Endothelial cell of umbilical vein (primary cell): Measurements from ENCODE around the gene CNNM2. TPM values are rescaled to one million over a fixed set of nuclear protein-coding genes. Genes with fewer than 3 reads are reported as not detected.

ENCODE experiments used
- BruUV-seq: library from RNA; stranded (reverse); fragments of 400-500 nt; replicated peaks from 2 replicates; lab custom pipeline; 2021; lab: Mats Ljungman, UMichigan
- CTCF ChIA-PET: fragments of 300-600, 350-600 bp; sonication (Branson Sonifier 250); formaldehyde crosslinking; loops from one replicate; lab custom pipeline; 2021; ENCODE audit warnings: antibody characterized with exemption, inconsistent platforms; lab: Charles Lee
- POLR2A ChIA-PET: fragments of 300-600, 350-600 bp; sonication (Branson Sonifier 250); formaldehyde crosslinking; loops from one replicate; lab custom pipeline; 2021; ENCODE audit warnings: antibody characterized with exemption, inconsistent platforms; lab: Charles Lee
- DNase-seq: peaks from one replicate; pipeline ENCODE4 v3.0.0-alpha.2; 2011; ENCODE audit warnings: low read depth, low spot score
- FAIRE-seq: peaks from 2 replicates; lab custom pipeline; 2011; peaks lifted over from hg19 to GRCh38; lab: Jason Lieb, UNC
- H2AFZ ChIP-seq: 2 replicates; pipeline ENCODE4 v1.6.0; 2012; ENCODE audit warnings: low read depth, low read length, control low read depth, inconsistent platforms
- H3K27ac ChIP-seq: 2 replicates; pipeline ENCODE4 v1.5.1; 2011; ENCODE audit warnings: low read depth, mild to moderate bottlenecking, control low read depth, low read length, moderate library complexity; ENCODE audit not compliant: insufficient read depth
- H3K27me3 ChIP-seq, 2 experiments: 2 replicates each; pipeline versions ENCODE4 v1.6.0 to v1.6.1; 2011; ENCODE audit warnings: low read length in 2 of 2, mixed read lengths in 1 of 2; ENCODE audit not compliant: control insufficient read depth in 2 of 2, insufficient read depth in 2 of 2
- H3K36me3 ChIP-seq, 2 experiments: 2 replicates in 1 of 2; 3 replicates in 1 of 2; pipeline ENCODE4 v1.5.1; 2011; ENCODE audit warnings: low read length in 2 of 2, mild to moderate bottlenecking in 1 of 2, moderate library complexity in 1 of 2; ENCODE audit not compliant: control insufficient read depth in 2 of 2, insufficient read depth in 2 of 2; ENCODE audit errors: extremely low read depth in 1 of 2
- H3K4me1 ChIP-seq: 3 replicates; pipeline ENCODE4 v1.5.1; 2011; ENCODE audit warnings: mild to moderate bottlenecking, low read length; ENCODE audit not compliant: control insufficient read depth, insufficient read depth; ENCODE audit errors: extremely low read depth
- H3K4me2 ChIP-seq: 2 replicates; pipeline ENCODE4 v1.6.1; 2011; ENCODE audit warnings: low read length, control low read depth, mixed read lengths; ENCODE audit not compliant: insufficient read depth
- H3K4me3 ChIP-seq, 3 experiments: fragments of 200-600 bp in 1 of 3; sonication (generic), shearing (Covaris generic) in 1 of 3; replicated peaks in 1 of 3; 2 replicates each; pipeline ENCODE4 v1.5.1; 2011 to 2016; ENCODE audit warnings: control low read depth in 3 of 3, low read length in 3 of 3, mild to moderate bottlenecking in 2 of 3, inconsistent platforms in 1 of 3, low read depth in 1 of 3, moderate library complexity in 1 of 3; ENCODE audit not compliant: insufficient read depth in 1 of 3
- H3K79me2 ChIP-seq: 2 replicates; pipeline ENCODE4 v1.6.0; 2012; ENCODE audit warnings: low read length, inconsistent platforms; ENCODE audit not compliant: control insufficient read depth, insufficient read depth
- H3K9ac ChIP-seq: replicated peaks from 2 replicates; pipeline ENCODE3; 2011; ENCODE audit warnings: low read length, control low read depth; ENCODE audit not compliant: insufficient read depth; ENCODE audit errors: extremely low read depth
- H3K9me1 ChIP-seq: replicated peaks from 3 replicates; pipeline ENCODE4 v1.6.0; 2011; ENCODE audit warnings: mild to moderate bottlenecking, low read length; ENCODE audit not compliant: control insufficient read depth, insufficient read depth; ENCODE audit errors: extremely low read depth
- H3K9me3 ChIP-seq: replicated peaks from 2 replicates; pipeline ENCODE4 v1.5.1; 2012; ENCODE audit warnings: low read length, inconsistent platforms; ENCODE audit not compliant: control insufficient read depth, insufficient read depth
- H4K20me1 ChIP-seq: replicated peaks from 2 replicates; pipeline ENCODE3; 2011; ENCODE audit warnings: mild to moderate bottlenecking, low read length; ENCODE audit not compliant: control insufficient read depth, insufficient read depth; ENCODE audit errors: extremely low read depth
- CTCF ChIP-seq, 2 donors: IDR thresholded peaks; 1 replicate in 1 of 2; 2 replicates in 1 of 2; pipeline ENCODE4 v1.5.1; 2011; ENCODE audit warnings: low read length in 2 of 2, mild to moderate bottlenecking in 2 of 2, moderate library complexity in 2 of 2, control low read depth in 1 of 2, inconsistent platforms in 1 of 2, low read depth in 1 of 2; ENCODE audit not compliant: insufficient read depth in 1 of 2; ENCODE audit errors: extremely low read depth in 1 of 2
- EZH2 ChIP-seq: IDR thresholded peaks from 2 replicates; pipeline ENCODE4 v1.6.1; 2012; ENCODE audit warnings: borderline replicate concordance, low read depth, mild to moderate bottlenecking, moderate library complexity, low read length, inconsistent platforms; ENCODE audit not compliant: severe bottlenecking
- FOS ChIP-seq: IDR thresholded peaks from 2 replicates; pipeline ENCODE4 v1.6.1; 2011; ENCODE audit warnings: mild to moderate bottlenecking, low read length, moderate library complexity, borderline replicate concordance; ENCODE audit not compliant: insufficient read depth
- GATA2 ChIP-seq: IDR thresholded peaks from 2 replicates; pipeline ENCODE4 v1.7.0; 2011; ENCODE audit warnings: low read depth, mild to moderate bottlenecking, moderate library complexity, mixed read lengths, low read length; ENCODE audit not compliant: insufficient read length, insufficient read depth
- JUN ChIP-seq: IDR thresholded peaks from 2 replicates; pipeline ENCODE4 v1.6.1; 2011; ENCODE audit warnings: borderline replicate concordance, low read depth; ENCODE audit not compliant: insufficient read length, insufficient read depth
- MAX ChIP-seq: IDR thresholded peaks from 2 replicates; pipeline ENCODE4 v1.6.1; 2011; ENCODE audit not compliant: insufficient read depth, insufficient read length
- MYC ChIP-seq: IDR thresholded peaks from one replicate; pipeline ENCODE4 v1.6.1; 2011; ENCODE audit warnings: mild to moderate bottlenecking, low read depth, low read length
- POLR2A ChIP-seq: IDR thresholded peaks from 2 replicates; pipeline ENCODE4 v1.6.1; 2012; ENCODE audit warnings: low read depth, mild to moderate bottlenecking, control low read depth, low read length
- POLR2AphosphoS5 ChIP-seq: IDR thresholded peaks from 2 replicates; pipeline ENCODE4 v1.6.1; 2012; ENCODE audit warnings: low read depth, mild to moderate bottlenecking, control low read depth, low read length, moderate library complexity; ENCODE audit not compliant: insufficient read depth
- dilution Hi-C: fragments of 300-500 bp; cut with MboI; formaldehyde crosslinking; loops from one replicate; pipeline ENCODE4 v1.15.0; 2019; ENCODE audit warnings: low sequenced_read_pairs; ENCODE audit not compliant: extremely low pct_ligation_motif_present
- intact Hi-C: fragments of 100-400 bp; cut with micrococcal nuclease; formaldehyde crosslinking; loops from one replicate; pipeline ENCODE4 v1.10.0; 2022
- polyA plus RNA-seq, 4 experiments: library from polyadenylated mRNA; depleted of rRNA in 3 of 4; stranded (reverse) in 3 of 4; unstranded in 1 of 4; fragments of >200 nt; gene quantifications; 2 replicates each; pipeline versions ENCODE4 v1.2.1 to v1.2.3, GENCODE V29; 2011 to 2012; ENCODE audit warnings: missing spikeins in 1 of 4
- total RNA-seq: library from RNA; stranded (reverse); gene quantifications from 2 replicates; pipeline ENCODE4 v1.2.3, GENCODE V29; 2021

The CNNM2 gene
- total and polyA plus RNA-seq, 2 donors (not counting 3 experiments of a cell fraction or from before 2014, with no cell fraction given) = 1.9 to 3.0 TPM

GRCh38 chr10:102916173-102916572 is 1.9 kb upstream of the CNNM2 start:
- TF ChIP-seq GATA2 (no peak), POLR2AphosphoS5 (no peak), EZH2 (no peak), MAX (no peak), POLR2A (no peak), CTCF (IDR thresholded peaks at IDR 0.05; ENCODE audit: extremely low read depth in 1 of 2, insufficient read depth in 1 of 2, low read depth in 1 of 2, low read length in 2 of 2) (no peak), JUN (no peak), FOS (no peak), MYC (no peak)
- no TSS peak for BruUV-seq
- Histone ChIP-seq H3K4me1 (peaks cover 10% of the 10 kb centered on the region), H3K27me3 (peaks cover 15 to 17% of the 10 kb centered on the region in 2 experiments), H4K20me1 (no peaks in the 10 kb centered on the region), H3K9ac (no peak overlapping the region), H3K4me3 (no peak overlapping the region), H3K27ac (no peak overlapping the region), H3K36me3 (no peaks in the 10 kb centered on the region), H3K9me1 (no peaks in the 10 kb centered on the region), H2AFZ (no peak overlapping the region), H3K9me3 (no peaks in the 10 kb centered on the region), H3K79me2 (no peaks in the 10 kb centered on the region), H3K4me2 (no peak overlapping the region)
- intact Hi-C loops (loop anchor here (2.0 to 5.0 kb wide), 3 partner anchors 174 to 277 kb away; partner anchors contain the start of genes NT5C2 and WBP1L), dilution Hi-C loops (no loop called here)
- ChIA-PET CTCF (interaction anchor here (0.8 to 8.5 kb wide), 10 partner anchors 14 to 418 kb away, joined by 3 to 211 read pairs (median 16); partner anchors contain the start of genes CYP17A1 and RPEL1), POLR2A (no interaction called here)
- no peak for DNase-seq
- no peak for FAIRE-seq
